ENCODE measurements around the gene PRSS2. TPM values are rescaled to one million over a fixed set of nuclear protein-coding genes. Genes with fewer than 3 reads are reported as not detected.

Gene PRSS2
- total and polyA plus RNA-seq, 4 donors: 0.21 TPM; not detected in 3

GRCh38 chr7:142796501-142797390 is 26.0 kb downstream of the PRSS2 start:
- DNase-seq (ENCODE audit: low spot score): no peak
- Histone ChIP-seq H3K9ac (ENCODE audit: low read depth in 1 of 2, low read length in 2 of 2) (peak overlapping the region in 1 of 2 donors; percentile 49), H3K4me1 (ENCODE audit: control insufficient read depth in 4 of 4, insufficient read depth in 4 of 4, low read length in 3 of 4) (peaks cover 11 to 15% (median 14%) of the 10 kb centered on the region in 4 donors), H3K4me3 (ENCODE audit: low read depth in 1 of 3, low read length in 3 of 3) (peak overlapping the region in 1 of 3 donors; percentile 42), H3K36me3 (ENCODE audit: control insufficient read depth in 4 of 4, insufficient read depth in 3 of 4, low read depth in 1 of 4, low read length in 3 of 4) (no peaks in the 10 kb centered on the region), H3K9me3 (ENCODE audit: control insufficient read depth in 4 of 4, low read length in 3 of 4) (no peaks in the 10 kb centered on the region), H3K27me3 (ENCODE audit: control insufficient read depth in 4 of 4, insufficient read depth in 4 of 4, low read length in 3 of 4) (peaks cover 0 to 11% (median 4%) of the 10 kb centered on the region in 4 donors), H3K27ac (ENCODE audit: low read depth in 1 of 2, low read length in 2 of 2) (peak overlapping the region; percentile 25 to 63)
- TF ChIP-seq YY1 (IDR thresholded peaks at IDR 0.05) (no peak), RXRA (IDR thresholded peaks at IDR 0.05) (no peak), RAD21 (IDR thresholded peaks at IDR 0.05) (no peak), FOXA2 (IDR thresholded peaks at IDR 0.05) (no peak), FOXA1 (IDR thresholded peaks at IDR 0.05) (no peak), MAX (IDR thresholded peaks at IDR 0.05) (no peak), EGR1 (IDR thresholded peaks at IDR 0.05; ENCODE audit: low read depth in 2 of 2) (no peak), JUND (IDR thresholded peaks at IDR 0.05) (no peak)
- TF ChIP-seq, protein P1, sequence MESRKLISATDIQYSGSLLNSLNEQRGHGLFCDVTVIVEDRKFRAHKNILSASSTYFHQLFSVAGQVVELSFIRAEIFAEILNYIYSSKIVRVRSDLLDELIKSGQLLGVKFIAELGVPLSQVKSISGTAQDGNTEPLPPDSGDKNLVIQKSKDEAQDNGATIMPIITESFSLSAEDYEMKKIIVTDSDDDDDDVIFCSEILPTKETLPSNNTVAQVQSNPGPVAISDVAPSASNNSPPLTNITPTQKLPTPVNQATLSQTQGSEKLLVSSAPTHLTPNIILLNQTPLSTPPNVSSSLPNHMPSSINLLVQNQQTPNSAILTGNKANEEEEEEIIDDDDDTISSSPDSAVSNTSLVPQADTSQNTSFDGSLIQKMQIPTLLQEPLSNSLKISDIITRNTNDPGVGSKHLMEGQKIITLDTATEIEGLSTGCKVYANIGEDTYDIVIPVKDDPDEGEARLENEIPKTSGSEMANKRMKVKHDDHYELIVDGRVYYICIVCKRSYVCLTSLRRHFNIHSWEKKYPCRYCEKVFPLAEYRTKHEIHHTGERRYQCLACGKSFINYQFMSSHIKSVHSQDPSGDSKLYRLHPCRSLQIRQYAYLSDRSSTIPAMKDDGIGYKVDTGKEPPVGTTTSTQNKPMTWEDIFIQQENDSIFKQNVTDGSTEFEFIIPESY (IDR thresholded peaks at IDR 0.05): no peak
- TF ChIP-seq, protein P2, sequence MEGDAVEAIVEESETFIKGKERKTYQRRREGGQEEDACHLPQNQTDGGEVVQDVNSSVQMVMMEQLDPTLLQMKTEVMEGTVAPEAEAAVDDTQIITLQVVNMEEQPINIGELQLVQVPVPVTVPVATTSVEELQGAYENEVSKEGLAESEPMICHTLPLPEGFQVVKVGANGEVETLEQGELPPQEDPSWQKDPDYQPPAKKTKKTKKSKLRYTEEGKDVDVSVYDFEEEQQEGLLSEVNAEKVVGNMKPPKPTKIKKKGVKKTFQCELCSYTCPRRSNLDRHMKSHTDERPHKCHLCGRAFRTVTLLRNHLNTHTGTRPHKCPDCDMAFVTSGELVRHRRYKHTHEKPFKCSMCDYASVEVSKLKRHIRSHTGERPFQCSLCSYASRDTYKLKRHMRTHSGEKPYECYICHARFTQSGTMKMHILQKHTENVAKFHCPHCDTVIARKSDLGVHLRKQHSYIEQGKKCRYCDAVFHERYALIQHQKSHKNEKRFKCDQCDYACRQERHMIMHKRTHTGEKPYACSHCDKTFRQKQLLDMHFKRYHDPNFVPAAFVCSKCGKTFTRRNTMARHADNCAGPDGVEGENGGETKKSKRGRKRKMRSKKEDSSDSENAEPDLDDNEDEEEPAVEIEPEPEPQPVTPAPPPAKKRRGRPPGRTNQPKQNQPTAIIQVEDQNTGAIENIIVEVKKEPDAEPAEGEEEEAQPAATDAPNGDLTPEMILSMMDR (IDR thresholded peaks at IDR 0.05; ENCODE audit: low read depth, low read length, missing input control): no peak
- TF ChIP-seq, protein P3, sequence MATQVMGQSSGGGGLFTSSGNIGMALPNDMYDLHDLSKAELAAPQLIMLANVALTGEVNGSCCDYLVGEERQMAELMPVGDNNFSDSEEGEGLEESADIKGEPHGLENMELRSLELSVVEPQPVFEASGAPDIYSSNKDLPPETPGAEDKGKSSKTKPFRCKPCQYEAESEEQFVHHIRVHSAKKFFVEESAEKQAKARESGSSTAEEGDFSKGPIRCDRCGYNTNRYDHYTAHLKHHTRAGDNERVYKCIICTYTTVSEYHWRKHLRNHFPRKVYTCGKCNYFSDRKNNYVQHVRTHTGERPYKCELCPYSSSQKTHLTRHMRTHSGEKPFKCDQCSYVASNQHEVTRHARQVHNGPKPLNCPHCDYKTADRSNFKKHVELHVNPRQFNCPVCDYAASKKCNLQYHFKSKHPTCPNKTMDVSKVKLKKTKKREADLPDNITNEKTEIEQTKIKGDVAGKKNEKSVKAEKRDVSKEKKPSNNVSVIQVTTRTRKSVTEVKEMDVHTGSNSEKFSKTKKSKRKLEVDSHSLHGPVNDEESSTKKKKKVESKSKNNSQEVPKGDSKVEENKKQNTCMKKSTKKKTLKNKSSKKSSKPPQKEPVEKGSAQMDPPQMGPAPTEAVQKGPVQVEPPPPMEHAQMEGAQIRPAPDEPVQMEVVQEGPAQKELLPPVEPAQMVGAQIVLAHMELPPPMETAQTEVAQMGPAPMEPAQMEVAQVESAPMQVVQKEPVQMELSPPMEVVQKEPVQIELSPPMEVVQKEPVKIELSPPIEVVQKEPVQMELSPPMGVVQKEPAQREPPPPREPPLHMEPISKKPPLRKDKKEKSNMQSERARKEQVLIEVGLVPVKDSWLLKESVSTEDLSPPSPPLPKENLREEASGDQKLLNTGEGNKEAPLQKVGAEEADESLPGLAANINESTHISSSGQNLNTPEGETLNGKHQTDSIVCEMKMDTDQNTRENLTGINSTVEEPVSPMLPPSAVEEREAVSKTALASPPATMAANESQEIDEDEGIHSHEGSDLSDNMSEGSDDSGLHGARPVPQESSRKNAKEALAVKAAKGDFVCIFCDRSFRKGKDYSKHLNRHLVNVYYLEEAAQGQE (IDR thresholded peaks at IDR 0.05): no peak
- WGBS: 4% methylated on average over 74 of the region's 74 CpGs
